ENCODE measurements around the gene TFF2.
A peak's percentile ranks its signal among the peaks of the same experiment; 100 is the strongest.

Gene TFF2

DNA sequence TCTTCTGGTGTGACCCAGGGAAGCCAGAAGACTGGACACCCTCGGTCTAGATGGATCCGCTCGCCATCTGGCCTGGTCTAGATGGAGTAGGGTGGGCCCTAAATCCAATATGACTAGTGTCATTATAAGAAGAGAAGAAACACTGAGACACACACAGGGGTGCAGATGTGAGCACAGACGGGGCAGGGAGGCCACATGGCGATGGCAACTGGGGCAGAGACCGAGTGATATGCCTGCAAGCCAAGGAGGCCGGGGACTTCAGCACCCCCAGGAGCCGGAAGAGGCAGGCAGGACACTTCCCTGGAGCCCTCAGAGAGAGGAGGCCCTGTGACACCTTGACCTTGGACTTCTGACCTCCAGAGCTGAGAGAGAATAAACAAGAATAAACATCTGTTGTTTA is 30.0 kb downstream of the TFF2 start:
- DNase-seq (ENCODE audit: low read depth, low spot score): no peak

- no peak for DNase-seq (ENCODE audit: low read depth, low spot score)
These were observed 30.8 kb downstream of the TFF2 start for GRCh38 chr21:42319851-42320572.

GRCh38 chr21:42319376-42319775 is 31.4 kb downstream of the TFF2 start:
- no peak for DNase-seq (ENCODE audit: low read depth, low spot score)

GRCh38 chr21:42317826-42318746 is 32.7 kb downstream of the TFF2 start:
- DNase-seq (ENCODE audit: low read depth, low spot score): no peak

GRCh38 chr21:42317341-42317741 is 33.5 kb downstream of the TFF2 start:
- DNase-seq (ENCODE audit: low read depth, low spot score): no peak

DNA sequence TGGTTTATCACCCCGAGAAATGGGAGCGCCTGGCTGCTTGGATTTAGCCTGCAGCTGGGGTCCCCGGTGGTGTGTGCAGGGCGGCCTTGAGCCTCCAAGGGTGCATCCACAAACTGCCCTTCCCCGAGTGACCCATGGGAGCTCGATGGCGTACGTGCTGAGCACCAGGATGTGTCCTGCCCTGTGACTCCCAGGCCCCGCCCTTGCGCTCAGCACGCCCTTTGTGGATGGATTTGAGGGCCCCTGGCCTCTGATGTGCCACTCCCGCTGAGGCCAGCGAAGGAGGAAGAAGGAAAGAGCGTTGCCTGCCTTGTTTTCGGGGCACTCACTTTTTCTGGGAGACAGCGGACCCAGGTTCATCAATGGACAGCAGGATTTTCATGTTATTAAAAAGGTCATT is 33.9 kb downstream of the TFF2 start:
- no peak for DNase-seq (ENCODE audit: low read depth, low spot score)

DNA sequence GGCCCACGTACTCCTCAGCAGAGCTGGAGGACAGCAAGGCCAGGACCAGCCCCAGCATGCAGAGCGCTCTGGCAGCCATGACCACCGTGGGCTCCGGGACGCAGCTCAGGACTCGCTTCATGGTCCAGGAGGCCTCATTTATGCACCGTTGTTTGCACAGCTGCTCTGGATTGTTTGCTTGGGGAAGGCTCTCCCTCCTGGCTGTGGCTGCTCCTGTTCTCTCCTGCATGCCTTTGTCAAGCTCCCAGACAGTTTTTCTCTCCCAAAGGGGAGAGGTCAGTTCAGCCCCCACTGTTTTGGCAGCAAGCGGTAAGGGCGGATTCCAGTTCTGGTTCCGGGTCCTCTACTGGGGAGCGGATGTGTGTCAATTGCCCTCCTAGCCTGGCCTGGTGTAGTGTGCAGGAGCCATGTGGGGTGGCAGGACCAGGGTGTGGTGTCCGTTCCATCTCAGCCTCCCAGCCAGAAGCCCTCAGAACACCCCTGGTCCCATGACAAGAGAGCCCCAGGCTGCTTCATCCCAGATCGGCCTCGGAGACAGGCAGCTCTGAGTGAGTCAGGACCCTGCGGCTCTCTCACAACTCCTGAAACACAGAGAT is 35.4 kb downstream of the TFF2 start, which contains the start of gene TFF3:
Gene TFF3, minus strand, starts transcription at position 114 of the 596 bp plus-strand sequence. Its CDS starts 35 bp downstream, at position 79.
- DNase-seq (ENCODE audit: low read depth, low spot score): peak; percentile 25

GRCh38 chr21:42314616-42315295 is 36.0 kb downstream of the TFF2 start:
- DNase-seq (ENCODE audit: low read depth, low spot score): no peak

DNA sequence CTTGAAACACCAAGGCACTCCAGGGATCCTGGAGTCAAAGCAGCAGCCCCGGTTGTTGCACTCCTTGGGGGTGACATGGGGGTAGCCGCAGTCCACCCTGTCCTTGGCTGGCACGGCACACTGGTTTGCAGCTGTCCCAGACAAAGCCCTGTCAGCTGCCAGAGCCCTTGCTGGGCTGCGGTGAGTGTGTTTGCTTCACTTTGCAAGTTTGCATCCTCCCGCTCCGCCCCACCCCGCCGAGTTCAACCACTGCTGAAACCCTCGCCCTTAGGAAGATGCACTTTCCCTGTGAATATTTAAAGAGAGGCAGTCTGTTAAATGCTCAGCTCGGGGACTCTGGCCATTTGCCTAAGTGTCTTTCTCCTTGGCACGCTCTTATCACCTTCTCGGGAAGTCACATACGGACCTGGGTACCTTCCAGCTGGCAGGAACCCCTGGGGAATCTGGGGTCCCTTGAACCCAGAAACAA is 37.3 kb downstream of the TFF2 start:
- DNase-seq (ENCODE audit: low read depth, low spot score): no peak

- DNase-seq (ENCODE audit: low read depth, low spot score): no peak
These were observed 38.1 kb downstream of the TFF2 start for GRCh38 chr21:42312626-42313104.

GRCh38 chr21:42311816-42312625 is 38.8 kb downstream of the TFF2 start:
- DNase-seq (ENCODE audit: low read depth, low spot score): no peak

GRCh38 chr21:42311160-42311559 is 39.6 kb downstream of the TFF2 start:
- no peak for DNase-seq (ENCODE audit: low read depth, low spot score)

DNA sequence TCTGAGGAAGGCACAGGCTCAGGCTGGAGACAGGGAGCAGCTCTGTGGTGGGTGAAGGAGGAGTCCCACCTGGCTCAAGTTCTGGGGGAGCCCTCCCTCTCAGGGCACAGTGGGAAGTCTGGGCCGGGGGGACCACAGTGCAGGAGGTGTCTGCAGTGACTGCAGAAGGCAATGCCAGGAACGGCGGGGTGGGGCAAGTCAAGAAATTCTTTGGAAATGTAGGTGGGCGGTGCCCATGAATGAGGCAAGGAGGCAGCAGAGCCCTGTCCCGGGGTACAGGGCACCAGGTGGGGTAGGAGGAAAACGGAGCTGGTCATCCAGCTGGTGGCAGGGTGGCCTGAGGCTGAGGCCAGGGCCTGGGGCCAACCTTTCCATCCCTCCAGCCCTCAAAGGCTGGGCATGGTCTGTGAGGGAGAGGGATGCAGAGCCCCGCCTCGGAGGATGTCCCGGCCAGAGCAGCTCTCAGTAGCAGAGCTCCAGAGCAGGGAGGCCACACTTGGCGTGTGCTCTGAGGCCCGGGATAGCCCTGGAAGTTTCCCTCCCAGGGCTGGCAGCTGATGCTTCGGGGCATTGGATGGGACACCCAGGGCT is 40.3 kb downstream of the TFF2 start:
- DNase-seq (ENCODE audit: low read depth, low spot score): no peak

- no peak for DNase-seq (ENCODE audit: low read depth, low spot score)
These were observed 41.0 kb downstream of the TFF2 start for GRCh38 chr21:42309753-42310213.

DNA sequence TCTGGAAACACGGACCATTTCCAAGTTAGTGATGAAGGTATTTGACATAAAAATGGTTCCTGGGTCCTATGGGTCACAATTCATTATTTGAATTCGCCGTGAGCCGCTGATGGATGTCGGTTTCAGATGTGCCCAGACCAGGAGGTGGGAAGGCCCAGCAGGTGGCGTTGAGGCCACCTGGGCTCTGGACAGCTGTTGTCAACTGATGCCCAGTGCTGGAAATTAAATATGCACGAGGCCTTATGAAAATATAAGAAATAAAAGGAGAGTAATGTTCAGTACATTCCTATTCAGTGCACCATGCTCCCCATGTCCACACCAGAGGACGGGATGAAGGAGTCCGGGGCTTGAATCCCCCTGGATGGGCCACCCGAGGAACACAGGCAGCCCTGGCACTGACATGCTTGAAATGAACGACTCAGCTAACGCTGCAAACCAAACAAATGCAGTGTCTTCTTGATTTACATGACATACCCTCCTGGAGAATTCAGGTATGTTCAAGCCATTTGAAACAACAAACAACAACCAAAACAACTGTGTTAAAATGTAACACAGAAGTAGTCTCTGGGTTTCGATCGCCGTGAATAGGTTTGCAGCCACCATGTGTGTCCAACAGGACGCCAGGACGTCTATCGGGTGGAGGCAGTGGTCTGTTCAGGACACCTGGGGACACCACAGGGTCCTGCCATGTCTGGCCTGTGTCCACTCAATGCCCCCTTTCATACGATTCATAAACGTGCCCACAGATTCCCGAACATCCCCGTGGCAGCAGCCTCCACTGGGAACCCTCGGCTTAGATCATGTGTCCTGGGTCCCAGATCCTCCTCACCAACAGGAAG is 41.7 kb downstream of the TFF2 start:
- no peak for DNase-seq (ENCODE audit: low read depth, low spot score)

GRCh38 chr21:42308161-42308913 is 42.5 kb downstream of the TFF2 start:
- no peak for DNase-seq (ENCODE audit: low read depth, low spot score)

DNA sequence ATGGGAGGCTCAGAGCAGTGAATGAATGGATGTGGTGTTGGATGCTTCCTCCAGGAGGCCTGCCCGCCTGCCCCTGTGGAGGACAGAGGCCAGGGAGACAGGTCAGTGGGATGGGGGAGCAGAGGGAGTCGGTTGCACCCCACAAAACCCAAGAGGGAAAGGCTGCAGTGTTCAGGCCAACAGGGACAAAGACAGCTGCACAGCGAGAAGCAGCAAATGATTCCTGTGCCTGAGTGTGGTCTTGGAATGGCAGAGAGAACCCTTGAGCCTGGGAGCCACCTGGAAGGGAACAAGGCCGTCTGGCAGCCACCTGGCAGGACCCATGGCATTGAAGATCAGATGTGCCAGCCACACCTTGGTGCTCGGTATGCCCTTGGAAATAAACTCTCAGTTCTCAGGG is 43.7 kb downstream of the TFF2 start:
- no peak for DNase-seq (ENCODE audit: low read depth, low spot score)

DNA sequence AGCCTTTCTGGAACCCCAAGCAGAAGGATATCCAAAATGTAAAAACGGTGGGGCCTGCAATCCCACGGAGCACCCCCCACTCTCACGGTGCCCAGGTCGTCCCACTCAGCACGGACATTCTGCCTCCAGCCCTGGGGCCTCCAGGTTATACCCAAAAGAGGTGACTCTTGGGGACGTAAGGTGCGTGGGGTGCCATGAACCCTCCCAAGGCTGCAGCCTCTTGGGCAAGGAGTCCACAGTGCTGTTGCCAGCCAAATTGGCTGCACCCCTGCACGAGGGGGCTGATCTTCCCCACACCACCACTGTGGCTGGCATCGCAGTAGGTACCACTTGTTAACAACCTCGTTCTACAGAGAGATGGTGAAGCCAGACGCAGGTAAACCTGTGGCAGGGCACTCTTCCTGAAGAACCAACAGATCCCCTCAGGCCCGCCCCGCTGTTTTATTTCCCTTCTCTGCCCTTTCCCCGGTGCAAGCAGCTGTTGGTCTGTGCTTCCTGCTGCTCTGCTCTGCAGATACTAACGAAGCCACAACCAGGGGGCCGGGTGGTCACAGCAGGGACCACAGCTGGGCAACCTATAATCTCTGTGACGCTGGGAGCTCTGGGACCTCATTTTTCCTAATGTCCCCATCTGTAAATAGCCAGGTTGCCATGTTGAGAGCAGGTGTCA is 44.3 kb downstream of the TFF2 start:
- no peak for DNase-seq (ENCODE audit: low read depth, low spot score)

Measured in brain pericyte (primary cell).